ENCODE results near the gene TTF2. TPM values are rescaled to one million over a fixed set of nuclear protein-coding genes. Genes with fewer than 3 reads are reported as not detected.

TTF2 gene
- total RNA-seq = 13.1 and 22.5 TPM in 2 replicates

DNA sequence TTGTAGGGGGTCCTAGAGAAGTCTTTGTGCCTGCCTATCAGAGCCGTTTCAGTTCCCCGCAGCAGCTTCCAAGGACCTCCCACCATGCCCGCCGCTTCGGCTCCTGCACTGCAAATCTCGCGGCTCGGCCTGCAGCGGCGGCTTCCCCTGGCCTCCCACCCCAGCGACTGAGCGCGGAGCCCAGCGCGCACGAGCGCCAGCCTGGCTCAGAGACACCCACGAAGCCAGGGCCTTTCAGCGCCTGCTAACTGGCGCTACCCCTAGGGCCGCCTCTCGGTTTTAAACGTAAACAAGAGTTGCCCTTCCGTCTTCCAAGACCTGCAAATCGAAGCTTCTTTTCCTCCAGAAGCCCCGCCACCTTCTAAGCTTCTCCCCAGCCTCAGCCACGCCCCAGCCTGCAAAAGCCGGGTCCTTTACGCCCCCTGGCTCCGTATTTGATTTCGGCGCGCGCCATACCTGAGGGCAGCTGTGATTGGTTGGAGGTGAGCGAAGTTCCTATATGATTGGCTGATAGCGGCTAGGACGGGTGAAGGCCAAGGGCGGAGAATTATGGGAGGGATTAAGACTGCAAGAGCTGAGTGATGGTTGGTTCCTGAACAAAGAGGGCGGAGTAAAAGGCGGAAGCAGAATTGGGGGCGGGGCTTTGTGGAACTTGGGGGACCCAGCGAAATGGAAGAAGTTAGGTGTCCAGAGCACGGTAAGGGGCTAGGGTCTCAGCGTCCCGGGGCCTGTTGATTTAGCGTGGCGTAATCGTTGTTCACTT lies at the start of gene TTF2:
Gene TTF2 (plus strand): TSS at position 649 of the 763 bp plus-strand sequence. CDS start 21 bp downstream, at position 670.

DNA sequence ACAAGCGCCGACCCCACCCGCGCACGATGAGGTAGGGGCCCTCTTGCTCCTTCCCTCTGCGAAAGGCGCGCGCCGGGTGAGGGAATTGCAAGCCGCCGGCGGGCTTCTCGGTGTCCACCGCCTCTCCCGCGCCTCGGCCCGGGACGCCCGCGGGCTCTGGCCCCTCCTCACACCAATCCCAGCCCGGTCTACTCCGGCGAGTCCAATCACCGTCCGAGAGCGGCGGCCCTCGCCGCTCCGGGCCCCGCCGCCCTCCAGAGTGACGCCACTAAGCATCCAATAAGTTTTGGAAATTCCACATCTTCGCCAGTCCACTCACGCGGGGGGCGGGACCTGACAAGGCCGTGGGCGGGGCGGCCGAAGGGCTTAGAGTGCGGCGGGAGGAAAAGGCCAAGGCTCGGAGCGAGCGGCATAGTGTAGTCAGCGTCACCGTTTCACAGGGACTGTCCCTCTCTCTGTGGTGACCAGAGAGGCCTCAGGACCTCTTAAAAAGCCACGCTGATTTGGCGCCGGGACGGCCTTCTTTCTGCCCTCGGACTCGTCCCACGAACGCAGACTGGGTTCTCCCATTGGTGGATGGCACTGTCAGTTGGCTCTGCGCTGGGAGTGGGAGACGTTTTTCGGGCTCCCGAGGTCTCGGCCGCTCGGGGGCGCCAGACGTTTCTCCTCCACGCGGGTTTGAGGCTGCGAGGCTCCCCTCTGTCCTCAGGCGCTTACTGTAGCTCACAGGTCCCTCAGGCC lies 61.6 kb downstream of the TTF2 start, which contains the start of gene TRIM45:
Gene TRIM45 (minus strand): TSS at position 161 of the 741 bp plus-strand sequence. CDS start 548 bp downstream, outside the sequence.

Other genes starting within 250 kb of the TTF2 start
- 121 and 151 TPM in 2 replicates for gene PTGFRN, start 150.4 kb upstream of the TTF2 start, total RNA-seq
- gene CD101, start 58.6 kb upstream of the TTF2 start, total RNA-seq = 0.46 and 0.70 TPM in 2 replicates
- gene TRIM45, start 61.4 kb downstream of the TTF2 start, total RNA-seq = 1.6 and 2.7 TPM in 2 replicates
- not detected in 2 replicates for gene VTCN1, start 150.6 kb downstream of the TTF2 start, total RNA-seq